ENCODE measurements around the gene CLNK.
A peak's percentile ranks its signal among the peaks of the same experiment; 100 is the strongest.

Gene CLNK

GRCh38 chr4:10684631-10685030 lies at the start of gene CLNK:
Gene CLNK (minus strand): TSS chr4:10684768. CDS start chr4:10667869, 16,899 bp downstream.
- no peaks in the 10 kb centered on the region for H3K9me3 Mint-ChIP-seq
- H3K4me1 Mint-ChIP-seq = no peaks in the 10 kb centered on the region
- no peaks in the 10 kb centered on the region for H3K36me3 Mint-ChIP-seq
- no peak within 1 kb of the TSS for H3K27ac Mint-ChIP-seq
- no peak within 1 kb of the TSS for H3K4me3 Mint-ChIP-seq
- H3K27me3 Mint-ChIP-seq = no peaks in the 10 kb centered on the region

GRCh38 chr4:10733481-10734062 lies 49.0 kb upstream of the CLNK start:
- H3K36me3 Mint-ChIP-seq = peaks cover 3% of the 10 kb centered on the region
- peaks cover 9% of the 10 kb centered on the region for H3K4me1 Mint-ChIP-seq
- H3K27ac Mint-ChIP-seq = no peak overlapping the region
- peaks cover 1% of the 10 kb centered on the region for H3K27me3 Mint-ChIP-seq
- H3K4me3 Mint-ChIP-seq = no peak overlapping the region
- H3K9me3 Mint-ChIP-seq = no peaks in the 10 kb centered on the region

GRCh38 chr4:10732914-10733415 lies 48.4 kb upstream of the CLNK start:
- Mint-ChIP-seq H3K27me3 (peaks cover 1% of the 10 kb centered on the region), H3K9me3 (no peaks in the 10 kb centered on the region), H3K4me1 (peaks cover 9% of the 10 kb centered on the region), H3K27ac (peak overlapping the region; percentile 48), H3K36me3 (peaks cover 3% of the 10 kb centered on the region), H3K4me3 (no peak overlapping the region)

GRCh38 chr4:10732235-10732913 lies 47.8 kb upstream of the CLNK start:
- Mint-ChIP-seq H3K27ac (peak overlapping the region; percentile 63), H3K9me3 (no peaks in the 10 kb centered on the region), H3K4me3 (no peak overlapping the region), H3K27me3 (peaks cover 1% of the 10 kb centered on the region), H3K4me1 (peaks cover 9% of the 10 kb centered on the region), H3K36me3 (peaks cover 3% of the 10 kb centered on the region)

GRCh38 chr4:10731690-10732089 lies 47.1 kb upstream of the CLNK start:
- H3K27me3 Mint-ChIP-seq = peaks cover 1% of the 10 kb centered on the region
- H3K27ac Mint-ChIP-seq = no peak overlapping the region
- no peaks in the 10 kb centered on the region for H3K9me3 Mint-ChIP-seq
- peaks cover 9% of the 10 kb centered on the region for H3K4me1 Mint-ChIP-seq
- peaks cover 3% of the 10 kb centered on the region for H3K36me3 Mint-ChIP-seq
- no peak overlapping the region for H3K4me3 Mint-ChIP-seq

GRCh38 chr4:10731162-10731561 lies 46.6 kb upstream of the CLNK start:
- no peaks in the 10 kb centered on the region for H3K9me3 Mint-ChIP-seq
- H3K27me3 Mint-ChIP-seq = peaks cover 1% of the 10 kb centered on the region
- H3K27ac Mint-ChIP-seq = no peak overlapping the region
- peaks cover 3% of the 10 kb centered on the region for H3K36me3 Mint-ChIP-seq
- no peak overlapping the region for H3K4me3 Mint-ChIP-seq
- H3K4me1 Mint-ChIP-seq = peaks cover 9% of the 10 kb centered on the region

- peaks cover 1% of the 10 kb centered on the region for H3K27me3 Mint-ChIP-seq
- H3K4me1 Mint-ChIP-seq = peaks cover 9% of the 10 kb centered on the region
- no peak overlapping the region for H3K27ac Mint-ChIP-seq
These were observed 46.0 kb upstream of the CLNK start for GRCh38 chr4:10730590-10730989.

GRCh38 chr4:10730019-10730418 lies 45.5 kb upstream of the CLNK start:
- H3K9me3 Mint-ChIP-seq = no peaks in the 10 kb centered on the region
- H3K4me1 Mint-ChIP-seq = peaks cover 9% of the 10 kb centered on the region
- H3K4me3 Mint-ChIP-seq = no peak overlapping the region
- no peak overlapping the region for H3K27ac Mint-ChIP-seq
- H3K27me3 Mint-ChIP-seq = no peaks in the 10 kb centered on the region
- H3K36me3 Mint-ChIP-seq = peaks cover 3% of the 10 kb centered on the region

More at GRCh38 chr4:10730590-10730989, 46.0 kb upstream of the CLNK start:
- no peak overlapping the region for H3K4me3 Mint-ChIP-seq
- H3K9me3 Mint-ChIP-seq = no peaks in the 10 kb centered on the region
- H3K36me3 Mint-ChIP-seq = peaks cover 3% of the 10 kb centered on the region

- H3K27me3 Mint-ChIP-seq = no peaks in the 10 kb centered on the region
- peaks cover 9% of the 10 kb centered on the region for H3K4me1 Mint-ChIP-seq
- no peak overlapping the region for H3K4me3 Mint-ChIP-seq
- H3K27ac Mint-ChIP-seq = no peak overlapping the region
- no peaks in the 10 kb centered on the region for H3K9me3 Mint-ChIP-seq
- peaks cover 3% of the 10 kb centered on the region for H3K36me3 Mint-ChIP-seq
These were observed 44.8 kb upstream of the CLNK start for GRCh38 chr4:10729366-10729765.

GRCh38 chr4:10728016-10728415 lies 43.4 kb upstream of the CLNK start:
- Mint-ChIP-seq H3K27me3 (no peaks in the 10 kb centered on the region), H3K9me3 (no peaks in the 10 kb centered on the region), H3K4me3 (no peak overlapping the region), H3K36me3 (peaks cover under 1% of the 10 kb centered on the region), H3K27ac (no peak overlapping the region), H3K4me1 (peaks cover 6% of the 10 kb centered on the region)

GRCh38 chr4:10727140-10727880 lies 42.7 kb upstream of the CLNK start:
- Mint-ChIP-seq H3K9me3 (no peaks in the 10 kb centered on the region), H3K36me3 (no peaks in the 10 kb centered on the region), H3K27me3 (no peaks in the 10 kb centered on the region), H3K4me1 (peaks cover 2% of the 10 kb centered on the region), H3K27ac (no peak overlapping the region), H3K4me3 (no peak overlapping the region)

- no peak overlapping the region for H3K4me3 Mint-ChIP-seq
- no peak overlapping the region for H3K27ac Mint-ChIP-seq
- H3K4me1 Mint-ChIP-seq = no peaks in the 10 kb centered on the region
- H3K27me3 Mint-ChIP-seq = no peaks in the 10 kb centered on the region
- H3K36me3 Mint-ChIP-seq = no peaks in the 10 kb centered on the region
- H3K9me3 Mint-ChIP-seq = no peaks in the 10 kb centered on the region
These were observed 38.4 kb upstream of the CLNK start for GRCh38 chr4:10722957-10723356.

- H3K4me1 Mint-ChIP-seq = no peaks in the 10 kb centered on the region
- H3K9me3 Mint-ChIP-seq = no peaks in the 10 kb centered on the region
- no peaks in the 10 kb centered on the region for H3K36me3 Mint-ChIP-seq
- H3K27me3 Mint-ChIP-seq = no peaks in the 10 kb centered on the region
- no peak overlapping the region for H3K4me3 Mint-ChIP-seq
- no peak overlapping the region for H3K27ac Mint-ChIP-seq
These were observed 37.0 kb upstream of the CLNK start for GRCh38 chr4:10721616-10722015.

- Mint-ChIP-seq H3K4me1 (no peaks in the 10 kb centered on the region), H3K27me3 (no peaks in the 10 kb centered on the region), H3K36me3 (no peaks in the 10 kb centered on the region), H3K27ac (no peak overlapping the region), H3K4me3 (no peak overlapping the region), H3K9me3 (no peaks in the 10 kb centered on the region)
These were observed 31.6 kb upstream of the CLNK start for GRCh38 chr4:10716163-10716562.

- H3K27me3 Mint-ChIP-seq = no peaks in the 10 kb centered on the region
- no peaks in the 10 kb centered on the region for H3K4me1 Mint-ChIP-seq
- H3K27ac Mint-ChIP-seq = no peak overlapping the region
- H3K9me3 Mint-ChIP-seq = no peaks in the 10 kb centered on the region
- H3K4me3 Mint-ChIP-seq = no peak overlapping the region
- no peaks in the 10 kb centered on the region for H3K36me3 Mint-ChIP-seq
These were observed 31.1 kb upstream of the CLNK start for GRCh38 chr4:10715696-10716095.

- no peaks in the 10 kb centered on the region for H3K36me3 Mint-ChIP-seq
- no peak overlapping the region for H3K4me3 Mint-ChIP-seq
- no peaks in the 10 kb centered on the region for H3K4me1 Mint-ChIP-seq
- no peaks in the 10 kb centered on the region for H3K27me3 Mint-ChIP-seq
- H3K9me3 Mint-ChIP-seq = no peaks in the 10 kb centered on the region
- H3K27ac Mint-ChIP-seq = no peak overlapping the region
These were observed 30.6 kb upstream of the CLNK start for GRCh38 chr4:10715135-10715534.

All from activated naive CD4-positive, alpha-beta T cell treated with anti-CD3 and anti-CD28 coated beads, Interleukin-2, amount 50 U/mL, for 24 hours (primary cell).